ENCODE measurements around the gene POLG. TPM values are rescaled to one million over a fixed set of nuclear protein-coding genes. Genes with fewer than 3 reads are reported as not detected.

POLG gene
- total and polyA plus RNA-seq, 2 experiments from 2014 or later = 28.8 to 74.1 TPM

DNA sequence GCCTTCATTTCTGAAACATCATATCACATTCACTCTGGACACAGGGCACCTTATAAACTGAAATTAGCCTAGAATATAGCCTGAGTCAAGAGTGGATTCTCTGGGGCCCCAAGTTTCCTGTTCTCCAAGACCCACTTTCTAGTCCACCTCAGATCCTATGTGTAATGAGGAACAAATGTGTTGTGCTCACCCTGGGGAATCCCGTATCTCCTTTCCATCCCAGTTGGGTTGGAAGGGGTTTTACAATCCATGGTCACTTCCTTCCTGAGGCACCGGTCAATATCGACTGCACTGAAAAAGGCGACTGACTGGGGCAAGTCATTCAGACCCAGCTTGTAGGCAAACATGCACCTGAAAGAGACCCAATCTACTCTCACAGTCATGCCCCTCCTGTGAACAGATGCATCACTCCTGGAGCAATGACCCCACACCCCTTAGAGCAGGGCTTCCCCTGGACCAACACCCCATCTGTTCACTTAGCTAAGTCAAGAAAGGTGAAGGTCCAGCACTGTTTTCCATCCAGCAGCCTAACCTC is 17.4 kb downstream of the POLG start:
- no peaks in the 10 kb centered on the region for H3K4me1 ChIP-seq (ENCODE audit: insufficient read depth)
- H3K27me3 ChIP-seq (ENCODE audit: insufficient read depth) = no peaks in the 10 kb centered on the region
- no peak overlapping the region for H3K4me3 ChIP-seq
- no peaks in the 10 kb centered on the region for H3K79me2 ChIP-seq (replicated peaks; ENCODE audit: insufficient read depth)
- Mint-ChIP-seq H3K27ac (no peak overlapping the region), H3K27me3 (ENCODE audit: insufficient read depth, low read depth, poor library complexity) (peaks cover 6% of the 10 kb centered on the region), H3K36me3 (ENCODE audit: low read depth) (peaks cover 85% of the 10 kb centered on the region), H3K4me3 (no peak overlapping the region), H3K4me1 (no peaks in the 10 kb centered on the region), H3K9me3 (no peaks in the 10 kb centered on the region)
- DNase-seq (ENCODE audit: low spot score) (no peak), ATAC-seq (no peak)
- H3K27ac ChIP-seq (ENCODE audit: low read depth) = no peak overlapping the region
- H2AFZ ChIP-seq = no peak overlapping the region
- TF ChIP-seq, protein P1, sequence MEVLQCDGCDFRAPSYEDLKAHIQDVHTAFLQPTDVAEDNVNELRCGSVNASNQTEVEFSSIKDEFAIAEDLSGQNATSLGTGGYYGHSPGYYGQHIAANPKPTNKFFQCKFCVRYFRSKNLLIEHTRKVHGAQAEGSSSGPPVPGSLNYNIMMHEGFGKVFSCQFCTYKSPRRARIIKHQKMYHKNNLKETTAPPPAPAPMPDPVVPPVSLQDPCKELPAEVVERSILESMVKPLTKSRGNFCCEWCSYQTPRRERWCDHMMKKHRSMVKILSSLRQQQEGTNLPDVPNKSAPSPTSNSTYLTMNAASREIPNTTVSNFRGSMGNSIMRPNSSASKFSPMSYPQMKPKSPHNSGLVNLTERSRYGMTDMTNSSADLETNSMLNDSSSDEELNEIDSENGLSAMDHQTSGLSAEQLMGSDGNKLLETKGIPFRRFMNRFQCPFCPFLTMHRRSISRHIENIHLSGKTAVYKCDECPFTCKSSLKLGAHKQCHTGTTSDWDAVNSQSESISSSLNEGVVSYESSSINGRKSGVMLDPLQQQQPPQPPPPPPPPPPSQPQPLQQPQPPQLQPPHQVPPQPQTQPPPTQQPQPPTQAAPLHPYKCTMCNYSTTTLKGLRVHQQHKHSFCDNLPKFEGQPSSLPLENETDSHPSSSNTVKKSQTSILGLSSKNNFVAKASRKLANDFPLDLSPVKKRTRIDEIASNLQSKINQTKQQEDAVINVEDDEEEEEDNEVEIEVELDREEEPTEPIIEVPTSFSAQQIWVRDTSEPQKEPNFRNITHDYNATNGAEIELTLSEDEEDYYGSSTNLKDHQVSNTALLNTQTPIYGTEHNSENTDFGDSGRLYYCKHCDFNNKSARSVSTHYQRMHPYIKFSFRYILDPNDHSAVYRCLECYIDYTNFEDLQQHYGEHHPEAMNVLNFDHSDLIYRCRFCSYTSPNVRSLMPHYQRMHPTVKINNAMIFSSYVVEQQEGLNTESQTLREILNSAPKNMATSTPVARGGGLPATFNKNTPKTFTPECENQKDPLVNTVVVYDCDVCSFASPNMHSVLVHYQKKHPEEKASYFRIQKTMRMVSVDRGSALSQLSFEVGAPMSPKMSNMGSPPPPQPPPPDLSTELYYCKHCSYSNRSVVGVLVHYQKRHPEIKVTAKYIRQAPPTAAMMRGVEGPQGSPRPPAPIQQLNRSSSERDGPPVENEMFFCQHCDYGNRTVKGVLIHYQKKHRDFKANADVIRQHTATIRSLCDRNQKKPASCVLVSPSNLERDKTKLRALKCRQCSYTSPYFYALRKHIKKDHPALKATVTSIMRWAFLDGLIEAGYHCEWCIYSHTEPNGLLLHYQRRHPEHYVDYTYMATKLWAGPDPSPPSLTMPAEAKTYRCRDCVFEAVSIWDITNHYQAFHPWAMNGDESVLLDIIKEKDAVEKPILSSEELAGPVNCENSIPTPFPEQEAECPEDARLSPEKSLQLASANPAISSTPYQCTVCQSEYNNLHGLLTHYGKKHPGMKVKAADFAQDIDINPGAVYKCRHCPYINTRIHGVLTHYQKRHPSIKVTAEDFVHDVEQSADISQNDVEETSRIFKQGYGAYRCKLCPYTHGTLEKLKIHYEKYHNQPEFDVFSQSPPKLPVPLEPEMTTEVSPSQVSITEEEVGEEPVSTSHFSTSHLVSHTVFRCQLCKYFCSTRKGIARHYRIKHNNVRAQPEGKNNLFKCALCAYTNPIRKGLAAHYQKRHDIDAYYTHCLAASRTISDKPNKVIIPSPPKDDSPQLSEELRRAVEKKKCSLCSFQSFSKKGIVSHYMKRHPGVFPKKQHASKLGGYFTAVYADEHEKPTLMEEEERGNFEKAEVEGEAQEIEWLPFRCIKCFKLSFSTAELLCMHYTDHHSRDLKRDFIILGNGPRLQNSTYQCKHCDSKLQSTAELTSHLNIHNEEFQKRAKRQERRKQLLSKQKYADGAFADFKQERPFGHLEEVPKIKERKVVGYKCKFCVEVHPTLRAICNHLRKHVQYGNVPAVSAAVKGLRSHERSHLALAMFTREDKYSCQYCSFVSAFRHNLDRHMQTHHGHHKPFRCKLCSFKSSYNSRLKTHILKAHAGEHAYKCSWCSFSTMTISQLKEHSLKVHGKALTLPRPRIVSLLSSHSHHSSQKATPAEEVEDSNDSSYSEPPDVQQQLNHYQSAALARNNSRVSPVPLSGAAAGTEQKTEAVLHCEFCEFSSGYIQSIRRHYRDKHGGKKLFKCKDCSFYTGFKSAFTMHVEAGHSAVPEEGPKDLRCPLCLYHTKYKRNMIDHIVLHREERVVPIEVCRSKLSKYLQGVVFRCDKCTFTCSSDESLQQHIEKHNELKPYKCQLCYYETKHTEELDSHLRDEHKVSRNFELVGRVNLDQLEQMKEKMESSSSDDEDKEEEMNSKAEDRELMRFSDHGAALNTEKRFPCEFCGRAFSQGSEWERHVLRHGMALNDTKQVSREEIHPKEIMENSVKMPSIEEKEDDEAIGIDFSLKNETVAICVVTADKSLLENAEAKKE (CRISPR knock-in tag; IDR thresholded peaks at IDR 0.05) = no peak
- no peak for TF ChIP-seq JUNB (IDR thresholded peaks at IDR 0.05; ENCODE audit: unreplicated experiment)
- no peak for TF ChIP-seq EZH2phosphoT487 (IDR thresholded peaks at IDR 0.05; ENCODE audit: unreplicated experiment)
- TF ChIP-seq ETS1 (IDR thresholded peaks at IDR 0.05) = no peak
- TF ChIP-seq, protein P2, sequence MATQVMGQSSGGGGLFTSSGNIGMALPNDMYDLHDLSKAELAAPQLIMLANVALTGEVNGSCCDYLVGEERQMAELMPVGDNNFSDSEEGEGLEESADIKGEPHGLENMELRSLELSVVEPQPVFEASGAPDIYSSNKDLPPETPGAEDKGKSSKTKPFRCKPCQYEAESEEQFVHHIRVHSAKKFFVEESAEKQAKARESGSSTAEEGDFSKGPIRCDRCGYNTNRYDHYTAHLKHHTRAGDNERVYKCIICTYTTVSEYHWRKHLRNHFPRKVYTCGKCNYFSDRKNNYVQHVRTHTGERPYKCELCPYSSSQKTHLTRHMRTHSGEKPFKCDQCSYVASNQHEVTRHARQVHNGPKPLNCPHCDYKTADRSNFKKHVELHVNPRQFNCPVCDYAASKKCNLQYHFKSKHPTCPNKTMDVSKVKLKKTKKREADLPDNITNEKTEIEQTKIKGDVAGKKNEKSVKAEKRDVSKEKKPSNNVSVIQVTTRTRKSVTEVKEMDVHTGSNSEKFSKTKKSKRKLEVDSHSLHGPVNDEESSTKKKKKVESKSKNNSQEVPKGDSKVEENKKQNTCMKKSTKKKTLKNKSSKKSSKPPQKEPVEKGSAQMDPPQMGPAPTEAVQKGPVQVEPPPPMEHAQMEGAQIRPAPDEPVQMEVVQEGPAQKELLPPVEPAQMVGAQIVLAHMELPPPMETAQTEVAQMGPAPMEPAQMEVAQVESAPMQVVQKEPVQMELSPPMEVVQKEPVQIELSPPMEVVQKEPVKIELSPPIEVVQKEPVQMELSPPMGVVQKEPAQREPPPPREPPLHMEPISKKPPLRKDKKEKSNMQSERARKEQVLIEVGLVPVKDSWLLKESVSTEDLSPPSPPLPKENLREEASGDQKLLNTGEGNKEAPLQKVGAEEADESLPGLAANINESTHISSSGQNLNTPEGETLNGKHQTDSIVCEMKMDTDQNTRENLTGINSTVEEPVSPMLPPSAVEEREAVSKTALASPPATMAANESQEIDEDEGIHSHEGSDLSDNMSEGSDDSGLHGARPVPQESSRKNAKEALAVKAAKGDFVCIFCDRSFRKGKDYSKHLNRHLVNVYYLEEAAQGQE (IDR thresholded peaks at IDR 0.05; ENCODE audit: unreplicated experiment) = no peak
- no peak for TF ChIP-seq STAT1 (IDR thresholded peaks at IDR 0.05; ENCODE audit: unreplicated experiment)
- TF ChIP-seq, protein P3, sequence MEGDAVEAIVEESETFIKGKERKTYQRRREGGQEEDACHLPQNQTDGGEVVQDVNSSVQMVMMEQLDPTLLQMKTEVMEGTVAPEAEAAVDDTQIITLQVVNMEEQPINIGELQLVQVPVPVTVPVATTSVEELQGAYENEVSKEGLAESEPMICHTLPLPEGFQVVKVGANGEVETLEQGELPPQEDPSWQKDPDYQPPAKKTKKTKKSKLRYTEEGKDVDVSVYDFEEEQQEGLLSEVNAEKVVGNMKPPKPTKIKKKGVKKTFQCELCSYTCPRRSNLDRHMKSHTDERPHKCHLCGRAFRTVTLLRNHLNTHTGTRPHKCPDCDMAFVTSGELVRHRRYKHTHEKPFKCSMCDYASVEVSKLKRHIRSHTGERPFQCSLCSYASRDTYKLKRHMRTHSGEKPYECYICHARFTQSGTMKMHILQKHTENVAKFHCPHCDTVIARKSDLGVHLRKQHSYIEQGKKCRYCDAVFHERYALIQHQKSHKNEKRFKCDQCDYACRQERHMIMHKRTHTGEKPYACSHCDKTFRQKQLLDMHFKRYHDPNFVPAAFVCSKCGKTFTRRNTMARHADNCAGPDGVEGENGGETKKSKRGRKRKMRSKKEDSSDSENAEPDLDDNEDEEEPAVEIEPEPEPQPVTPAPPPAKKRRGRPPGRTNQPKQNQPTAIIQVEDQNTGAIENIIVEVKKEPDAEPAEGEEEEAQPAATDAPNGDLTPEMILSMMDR (conservative IDR thresholded peaks at IDR 0.05; ENCODE audit: low read depth in 2 of 2) = no peak
- TF ChIP-seq NANOG (IDR thresholded peaks at IDR 0.05; ENCODE audit: borderline replicate concordance) = no peak
- no peak for TF ChIP-seq ZNF114 (CRISPR knock-in tag; IDR thresholded peaks at IDR 0.05)
- TF ChIP-seq EZH2 (IDR thresholded peaks at IDR 0.05; ENCODE audit: low read depth, unreplicated experiment) = no peak
- no peak for TF ChIP-seq CREB1 (CRISPR knock-in tag; IDR thresholded peaks at IDR 0.05; ENCODE audit: low read depth)
- no peak for TF ChIP-seq ZNF331 (CRISPR knock-in tag; IDR thresholded peaks at IDR 0.05; ENCODE audit: low read depth)
- no peak for TF ChIP-seq POLR2AphosphoS5 (IDR thresholded peaks at IDR 0.05; ENCODE audit: low read depth)
- peaks cover 29% of the 10 kb centered on the region for H4K20me1 ChIP-seq (replicated peaks; ENCODE audit: insufficient read depth)
- H3K36me3 ChIP-seq (ENCODE audit: insufficient read depth) = peaks cover 43% of the 10 kb centered on the region
- peaks cover 10% of the 10 kb centered on the region for H3F3A ChIP-seq (replicated peaks; ENCODE audit: low read depth)
- H3K9me2 ChIP-seq (ENCODE audit: insufficient read depth) = no peaks in the 10 kb centered on the region
- no peak overlapping the region for H3K4me2 ChIP-seq

All from GM23338 (cell line).